ENCODE measurements around the gene TSPAN16. TPM values are rescaled to one million over a fixed set of nuclear protein-coding genes. Genes with fewer than 3 reads are reported as not detected.

The TSPAN16 gene
- total and polyA plus RNA-seq, 2 experiments from 2014 or later, result not detected

Other genes with a start within 250 kb of the TSPAN16 start
- gene LDLR, start 206.7 kb upstream of the TSPAN16 start, total RNA-seq (2014; rRNA removed; shearing (Covaris generic)), result 160 and 180 TPM in 2 replicates
- gene LDLR, start 206.7 kb upstream of the TSPAN16 start, polyA plus RNA-seq (2016; fragmentation: Nextera tagmentation; extraction: Ambion mirVana), result 57.6 and 59.3 TPM in 2 replicates
- 38.7 and 42.2 TPM in 2 replicates for gene SPC24, start 140.4 kb upstream of the TSPAN16 start, total RNA-seq (2014; rRNA removed; shearing (Covaris generic))
- 40.6 and 41.8 TPM in 2 replicates for gene SPC24, start 140.4 kb upstream of the TSPAN16 start, polyA plus RNA-seq (2016; fragmentation: Nextera tagmentation; extraction: Ambion mirVana)
- gene KANK2, start 98.6 kb upstream of the TSPAN16 start, total RNA-seq (2014; rRNA removed; shearing (Covaris generic)), result 47.5 and 65.4 TPM in 2 replicates
- gene KANK2, start 98.6 kb upstream of the TSPAN16 start, polyA plus RNA-seq (2016; fragmentation: Nextera tagmentation; extraction: Ambion mirVana), result 14.7 and 15.9 TPM in 2 replicates
- not detected in 2 replicates for gene ANGPTL8, start 56.5 kb upstream of the TSPAN16 start, total RNA-seq (2014; rRNA removed; shearing (Covaris generic))
- 0.42 TPM in 1 of 2 replicates, not detected in the other for gene ANGPTL8, start 56.5 kb upstream of the TSPAN16 start, polyA plus RNA-seq (2016; fragmentation: Nextera tagmentation; extraction: Ambion mirVana)
- gene DOCK6, start 33.6 kb upstream of the TSPAN16 start, total RNA-seq (2014; rRNA removed; shearing (Covaris generic)), result 48.3 and 49.0 TPM in 2 replicates
- gene DOCK6, start 33.6 kb upstream of the TSPAN16 start, polyA plus RNA-seq (2016; fragmentation: Nextera tagmentation; extraction: Ambion mirVana), result 28.9 and 34.6 TPM in 2 replicates
- 16.9 and 21.2 TPM in 2 replicates for gene RAB3D, start 43.5 kb downstream of the TSPAN16 start, total RNA-seq (2014; rRNA removed; shearing (Covaris generic))
- 3.8 and 5.3 TPM in 2 replicates for gene RAB3D, start 43.5 kb downstream of the TSPAN16 start, polyA plus RNA-seq (2016; fragmentation: Nextera tagmentation; extraction: Ambion mirVana)
- 223 and 293 TPM in 2 replicates for gene TMEM205, start 50.1 kb downstream of the TSPAN16 start, total RNA-seq (2014; rRNA removed; shearing (Covaris generic))
- gene TMEM205, start 50.1 kb downstream of the TSPAN16 start, polyA plus RNA-seq (2016; fragmentation: Nextera tagmentation; extraction: Ambion mirVana), result 114 and 123 TPM in 2 replicates
- 3.4 and 3.5 TPM in 2 replicates for gene CCDC159, start 50.4 kb downstream of the TSPAN16 start, total RNA-seq (2014; rRNA removed; shearing (Covaris generic))
- 5.1 and 6.2 TPM in 2 replicates for gene CCDC159, start 50.4 kb downstream of the TSPAN16 start, polyA plus RNA-seq (2016; fragmentation: Nextera tagmentation; extraction: Ambion mirVana)
- gene PLPPR2, start 59.3 kb downstream of the TSPAN16 start, total RNA-seq (2014; rRNA removed; shearing (Covaris generic)), result 5.7 and 12.0 TPM in 2 replicates
- gene PLPPR2, start 59.3 kb downstream of the TSPAN16 start, polyA plus RNA-seq (2016; fragmentation: Nextera tagmentation; extraction: Ambion mirVana), result 5.0 and 9.0 TPM in 2 replicates
- gene SWSAP1, start 78.5 kb downstream of the TSPAN16 start, total RNA-seq (2014; rRNA removed; shearing (Covaris generic)), result 2.1 and 4.1 TPM in 2 replicates
- gene SWSAP1, start 78.5 kb downstream of the TSPAN16 start, polyA plus RNA-seq (2016; fragmentation: Nextera tagmentation; extraction: Ambion mirVana), result 6.1 and 6.6 TPM in 2 replicates
- 6.8 and 12.0 TPM in 2 replicates for gene EPOR, start 88.2 kb downstream of the TSPAN16 start, total RNA-seq (2014; rRNA removed; shearing (Covaris generic))
- 9.1 and 9.2 TPM in 2 replicates for gene EPOR, start 88.2 kb downstream of the TSPAN16 start, polyA plus RNA-seq (2016; fragmentation: Nextera tagmentation; extraction: Ambion mirVana)
- gene RGL3, start 123.2 kb downstream of the TSPAN16 start, total RNA-seq (2014; rRNA removed; shearing (Covaris generic)), result 46.8 and 49.4 TPM in 2 replicates
- 48.8 and 49.2 TPM in 2 replicates for gene RGL3, start 123.2 kb downstream of the TSPAN16 start, polyA plus RNA-seq (2016; fragmentation: Nextera tagmentation; extraction: Ambion mirVana)
- 0.54 and 1.5 TPM in 2 replicates for gene ODAD3, start 139.0 kb downstream of the TSPAN16 start, total RNA-seq (2014; rRNA removed; shearing (Covaris generic))
- 6.1 TPM in 2 replicates for gene ODAD3, start 139.0 kb downstream of the TSPAN16 start, polyA plus RNA-seq (2016; fragmentation: Nextera tagmentation; extraction: Ambion mirVana)
- 107 and 130 TPM in 2 replicates for gene PRKCSH, start 139.5 kb downstream of the TSPAN16 start, total RNA-seq (2014; rRNA removed; shearing (Covaris generic))
- gene PRKCSH, start 139.5 kb downstream of the TSPAN16 start, polyA plus RNA-seq (2016; fragmentation: Nextera tagmentation; extraction: Ambion mirVana), result 85.3 and 90.3 TPM in 2 replicates
- gene ELAVL3, start 184.9 kb downstream of the TSPAN16 start, total RNA-seq (2014; rRNA removed; shearing (Covaris generic)), result 1.2 and 1.7 TPM in 2 replicates
- 0.45 and 0.63 TPM in 2 replicates for gene ELAVL3, start 184.9 kb downstream of the TSPAN16 start, polyA plus RNA-seq (2016; fragmentation: Nextera tagmentation; extraction: Ambion mirVana)
- 4.9 and 5.3 TPM in 2 replicates for gene ZNF653, start 209.7 kb downstream of the TSPAN16 start, total RNA-seq (2014; rRNA removed; shearing (Covaris generic))
- 2.5 and 4.1 TPM in 2 replicates for gene ZNF653, start 209.7 kb downstream of the TSPAN16 start, polyA plus RNA-seq (2016; fragmentation: Nextera tagmentation; extraction: Ambion mirVana)
- 61.1 and 66.5 TPM in 2 replicates for gene ECSIT, start 233.0 kb downstream of the TSPAN16 start, total RNA-seq (2014; rRNA removed; shearing (Covaris generic))
- 36.6 and 42.7 TPM in 2 replicates for gene ECSIT, start 233.0 kb downstream of the TSPAN16 start, polyA plus RNA-seq (2016; fragmentation: Nextera tagmentation; extraction: Ambion mirVana)
- 17.0 and 20.9 TPM in 2 replicates for gene CNN1, start 242.7 kb downstream of the TSPAN16 start, total RNA-seq (2014; rRNA removed; shearing (Covaris generic))
- 13.3 and 22.7 TPM in 2 replicates for gene CNN1, start 242.7 kb downstream of the TSPAN16 start, polyA plus RNA-seq (2016; fragmentation: Nextera tagmentation; extraction: Ambion mirVana)